Left colon (tissue), 2 donors: Measurements from ENCODE around the gene IGSF3. TPM values are rescaled to one million over a fixed set of nuclear protein-coding genes. Genes with fewer than 3 reads are reported as not detected.

Source experiments
- ATAC-seq: fragments of 200-7000 bp; cut with Tn5 transposase; one replicate; pipeline ENCODE4 v1.9.1; 2020; ENCODE audit warnings: mild to moderate bottlenecking, moderate library complexity
- DNase-seq, 2 donors: peaks; one replicate each; pipeline ENCODE4 v3.0.0-alpha.2; 2020
- intact Hi-C, 2 donors: fragments of 100-400 bp; cut with DNase I in 1 of 2; cut with micrococcal nuclease in 1 of 2; formaldehyde crosslinking; loops; one replicate each; pipeline versions ENCODE4 v1.11.2 to v1.14.0; 2022; cut with DNase I, micrococcal nuclease
- microRNA-seq, 2 donors: library from miRNA; unstranded; fragments of <30 nt; microRNA quantifications; one replicate each; pipeline versions ENCODE4 v1.1.0 to v1.2.0, GENCODE V29; 2020
- total RNA-seq, 2 donors: library from RNA; stranded (reverse); fragmentation: NEBNext Ultra II Directional; extraction: Animal tissue kit (Norgen Biotek cat#: 25700); gene quantifications; one replicate each; pipeline ENCODE4 v1.2.1, GENCODE V29; 2021
- donor health status: DM: no; HTN: no; CAD: no.
- donor health status: DM: yes; HTN: yes; CAD: no.

The IGSF3 gene
- total RNA-seq, 2 donors from 2014 or later, result 27.5 to 29.8 TPM

DNA sequence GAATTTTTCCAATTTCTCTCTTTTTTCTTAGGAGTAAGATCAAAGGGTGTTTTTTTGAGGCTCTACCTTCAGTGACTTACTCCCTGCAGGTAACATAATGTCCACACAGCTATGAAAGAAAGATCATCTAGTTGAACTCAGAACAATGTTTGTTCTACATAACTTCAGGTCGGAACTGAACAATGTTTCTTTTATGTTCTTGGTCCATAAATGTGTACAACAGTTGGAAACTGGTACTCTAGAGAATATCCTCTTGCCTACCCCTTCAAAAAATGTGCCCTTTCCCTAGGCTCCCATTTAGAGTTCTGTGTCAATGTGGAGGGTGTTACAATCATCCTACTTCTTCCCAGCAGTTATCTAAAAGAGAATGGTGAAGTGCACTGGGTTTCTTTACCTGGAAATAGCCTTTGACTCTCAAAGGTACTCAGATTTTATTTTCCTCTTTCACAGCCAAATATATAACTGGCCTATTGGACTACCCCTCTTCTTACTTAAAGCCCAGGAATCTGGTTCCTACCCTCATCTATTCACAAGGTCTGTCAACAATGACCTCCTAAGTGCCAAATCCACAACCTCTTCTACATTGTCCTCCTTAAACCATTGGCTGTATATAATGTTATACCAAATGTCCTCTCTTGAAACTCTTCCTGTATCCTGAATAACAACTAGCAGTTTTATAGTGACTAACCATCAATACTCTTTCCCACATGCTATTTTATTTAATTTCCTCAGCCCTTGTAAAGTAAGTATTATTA, 139.0 kb downstream of the IGSF3 start:
- intact Hi-C loops, result no loop called here
- ATAC-seq, result no peak
- DNase-seq, result no peak

DNA sequence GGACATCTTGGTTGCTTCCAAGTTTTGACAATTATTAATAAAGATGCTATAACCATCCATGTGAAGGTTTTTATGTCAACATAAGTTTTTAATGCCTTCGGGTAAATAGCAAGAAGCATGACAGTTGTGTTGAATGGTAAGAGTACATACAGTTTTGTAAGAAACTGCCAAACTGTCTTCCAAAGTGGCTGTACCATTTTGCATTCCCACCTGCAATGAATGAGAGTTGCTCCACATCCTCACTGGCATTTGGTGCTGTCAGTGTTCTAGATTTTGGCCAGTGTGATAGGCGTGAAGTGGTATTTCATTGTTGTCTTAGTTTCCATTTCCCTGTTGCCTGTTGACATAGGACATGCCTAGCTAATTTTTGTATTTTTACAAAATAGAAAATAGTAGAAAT, 142.1 kb downstream of the IGSF3 start:
- ATAC-seq (no peak), DNase-seq (no peak)
- intact Hi-C loops, result no loop called here

Small RNAs within 50 kb of the gene (microRNA-seq; reads per million reads assigned to microRNA genes)
- gene MIR320B1 (0 to 0.53 reads per million in 2 donors), gene MIR548AC (0 reads per million in 2 donors)

Other genes with a start within 250 kb of the IGSF3 start
- gene CD58, start 96.7 kb downstream of the IGSF3 start, total RNA-seq, result 10 to 100 TPM; 30.0 to 34.1 TPM
- gene CD2, start 86.7 kb upstream of the IGSF3 start, total RNA-seq, result 1 to 10 TPM; 2.9 to 3.5 TPM
- 10 to 100 TPM; 97.2 to 98.6 TPM for gene PTGFRN, start 242.2 kb upstream of the IGSF3 start, total RNA-seq